Right lobe of liver (tissue), 6 donors: Measurements from ENCODE around the gene LHX8. TPM values are rescaled to one million over a fixed set of nuclear protein-coding genes. Genes with fewer than 3 reads are reported as not detected.

Experiments
- ATAC-seq, 4 donors: fragments of 200-7000 bp; cut with Tn5 transposase; one replicate each; pipeline ENCODE4 v1.9.1; 2020; ENCODE audit warnings: mild to moderate bottlenecking in 4 of 4, moderate library complexity in 4 of 4
- DNase-seq, 3 donors: peaks; one replicate each; pipeline ENCODE4 v3.0.0-alpha.2; 2020
- H3K27ac ChIP-seq, 3 donors: fragments of 200-600 bp; one replicate each; pipeline ENCODE4 v1.8.0; 2022
- H3K27me3 ChIP-seq, 2 donors: fragments of 200-600 bp; one replicate each; pipeline ENCODE4 v1.8.0; 2022
- H3K36me3 ChIP-seq, 4 donors: fragments of 200-600 bp; sonication (generic) in 1 of 4; one replicate each; pipeline versions ENCODE4 v1.5.1 to v1.8.0; 2017 to 2022; ENCODE audit warnings: control low read depth in 1 of 4
- H3K4me1 ChIP-seq, 4 donors: fragments of 200-600 bp; sonication (generic) in 1 of 4; one replicate each; pipeline versions ENCODE4 v1.5.1 to v1.8.0; 2017 to 2022; ENCODE audit warnings: control low read depth in 1 of 4
- H3K4me3 ChIP-seq, 3 donors: fragments of 200-600 bp; one replicate each; pipeline ENCODE4 v1.8.0; 2022
- H3K9me3 ChIP-seq, 4 donors: fragments of 200-600 bp; sonication (generic) in 1 of 4; one replicate each; pipeline versions ENCODE4 v1.5.1 to v1.8.0; 2017 to 2022; ENCODE audit warnings: control low read depth in 1 of 4
- POLR2A ChIP-seq: fragments of 450-650 bp; IDR thresholded peaks from one replicate; pipeline ENCODE4 v1.6.1; 2017; ENCODE audit warnings: antibody characterized with exemption, mild to moderate bottlenecking
- WGBS: methylation state at CpG from one replicate; pipeline ENCODE4 v1.1.6; 2018; ENCODE audit warnings: low coverage, low lambda C conversion rate; ENCODE audit not compliant: insufficient coverage; ENCODE audit errors: missing lambda C conversion rate; 5-methylcytosine and 5-hydroxymethylcytosine counted together
- intact Hi-C, 2 donors: fragments of 100-400 bp; cut with DNase I; formaldehyde crosslinking; loops; one replicate each; pipeline versions ENCODE4 v1.11.2 to v1.14.1; 2022
- total RNA-seq, 6 experiments: library from RNA; depleted of rRNA in 2 of 6; stranded (reverse); fragments of >200 nt in 2 of 6; fragmentation: NEBNext Ultra II Directional in 3 of 6; extraction: Animal tissue kit (Norgen Biotek cat#: 25700) in 3 of 6; gene quantifications; one replicate each; pipeline versions ENCODE4 v1.1.0 to v1.2.4, GENCODE V29; 2016 to 2023
- TF ChIP-seq, protein P1 (sequence below), 4 donors: fragments of 200-600 bp in 3 of 4; fragments of 450-650 bp in 1 of 4; IDR thresholded peaks; one replicate each; pipeline versions ENCODE4 v1.5.1 to v1.8.0; 2016 to 2022; ENCODE audit warnings: antibody characterized with exemption in 4 of 4, mild to moderate bottlenecking in 2 of 4
- donor health status: DM: no; HTN: yes; CAD: no.
- donor health status: DM: no; HTN: no; CAD: no.
- donor health status: DM: no; HTN: no; CAD: no.
- donor health status: DM: no; HTN: yes; CAD: no.
- donor health status: DM: no; HTN: yes; CAD: no.

LHX8 gene
- total RNA-seq, 6 experiments from 2014 or later, result not detected

DNA sequence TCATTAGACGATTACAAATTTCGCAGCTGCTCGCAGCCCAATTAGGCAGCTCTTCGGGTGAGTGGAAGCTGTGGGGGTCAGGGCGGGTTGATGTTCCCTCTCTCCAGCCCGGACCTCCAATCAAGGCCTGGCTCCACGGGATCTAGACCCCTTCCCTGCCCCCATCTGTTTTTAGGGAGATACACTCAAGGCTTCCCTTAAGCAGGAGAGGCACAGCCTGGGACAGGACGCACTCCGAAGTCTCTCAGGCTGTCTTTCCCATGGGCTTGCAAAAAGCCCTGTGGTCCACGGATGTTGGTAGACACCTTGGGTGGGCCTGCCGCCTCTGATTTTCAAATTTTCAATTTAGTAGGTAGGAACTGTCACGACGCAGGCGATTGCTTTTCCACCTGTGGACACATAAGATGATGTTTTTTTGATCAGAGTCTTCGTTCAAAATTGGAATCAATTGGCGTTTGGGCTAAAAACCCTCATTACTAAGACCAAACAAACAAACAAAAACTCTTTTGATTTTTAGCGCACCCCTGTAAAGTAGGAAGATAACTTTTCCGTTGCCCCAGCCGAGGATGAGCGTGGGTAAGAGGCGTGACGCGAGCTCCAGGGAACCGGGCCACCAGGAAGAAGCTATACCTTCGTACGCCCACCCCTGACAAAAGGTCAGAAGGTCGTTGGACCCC, 2.5 kb upstream of the LHX8 start:
- 5% methylated on average over 15 of the region's 27 CpGs for WGBS
- Histone ChIP-seq H3K27me3 (peaks cover 18 to 69% of the 10 kb centered on the region in 2 donors), H3K4me3 (no peak overlapping the region), H3K4me1 (peaks cover 0 to 19% (median 0%) of the 10 kb centered on the region in 4 donors), H3K36me3 (no peaks in the 10 kb centered on the region), H3K27ac (no peak overlapping the region), H3K9me3 (no peaks in the 10 kb centered on the region)
- ATAC-seq (no peak), DNase-seq (no peak)
- no peak for TF ChIP-seq POLR2A
- TF ChIP-seq, protein P1, sequence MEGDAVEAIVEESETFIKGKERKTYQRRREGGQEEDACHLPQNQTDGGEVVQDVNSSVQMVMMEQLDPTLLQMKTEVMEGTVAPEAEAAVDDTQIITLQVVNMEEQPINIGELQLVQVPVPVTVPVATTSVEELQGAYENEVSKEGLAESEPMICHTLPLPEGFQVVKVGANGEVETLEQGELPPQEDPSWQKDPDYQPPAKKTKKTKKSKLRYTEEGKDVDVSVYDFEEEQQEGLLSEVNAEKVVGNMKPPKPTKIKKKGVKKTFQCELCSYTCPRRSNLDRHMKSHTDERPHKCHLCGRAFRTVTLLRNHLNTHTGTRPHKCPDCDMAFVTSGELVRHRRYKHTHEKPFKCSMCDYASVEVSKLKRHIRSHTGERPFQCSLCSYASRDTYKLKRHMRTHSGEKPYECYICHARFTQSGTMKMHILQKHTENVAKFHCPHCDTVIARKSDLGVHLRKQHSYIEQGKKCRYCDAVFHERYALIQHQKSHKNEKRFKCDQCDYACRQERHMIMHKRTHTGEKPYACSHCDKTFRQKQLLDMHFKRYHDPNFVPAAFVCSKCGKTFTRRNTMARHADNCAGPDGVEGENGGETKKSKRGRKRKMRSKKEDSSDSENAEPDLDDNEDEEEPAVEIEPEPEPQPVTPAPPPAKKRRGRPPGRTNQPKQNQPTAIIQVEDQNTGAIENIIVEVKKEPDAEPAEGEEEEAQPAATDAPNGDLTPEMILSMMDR (IDR thresholded peaks at IDR 0.05), result no peak
- intact Hi-C loops, result no loop called here

GRCh38 chr1:75132242-75132811, 1.9 kb upstream of the LHX8 start:
- H3K9me3 ChIP-seq, result no peaks in the 10 kb centered on the region
- intact Hi-C loops, result no loop called here
- H3K27me3 ChIP-seq, result peaks cover 18 to 72% of the 10 kb centered on the region in 2 donors
- WGBS, result 8% methylated on average over 21 of the region's 23 CpGs
- DNase-seq, result no peak
- no peak overlapping the region for H3K27ac ChIP-seq
- no peak for TF ChIP-seq POLR2A
- TF ChIP-seq, protein P1 (IDR thresholded peaks at IDR 0.05), result no peak
- no peak for ATAC-seq
- peaks cover 0 to 19% (median 0%) of the 10 kb centered on the region in 4 donors for H3K4me1 ChIP-seq
- no peak overlapping the region for H3K4me3 ChIP-seq
- H3K36me3 ChIP-seq, result no peaks in the 10 kb centered on the region

GRCh38 chr1:75132812-75133619, 1.2 kb upstream of the LHX8 start:
- 11% methylated on average over 23 of the region's 23 CpGs for WGBS

More at GRCh38 chr1:75132812-75133619, 1.2 kb upstream of the LHX8 start:
- intact Hi-C loops, result no loop called here
- Histone ChIP-seq H3K4me1 (peaks cover 0 to 19% (median 0%) of the 10 kb centered on the region in 4 donors), H3K27me3 (peaks cover 18 to 68% of the 10 kb centered on the region in 2 donors), H3K27ac (no peak overlapping the region), H3K9me3 (no peaks in the 10 kb centered on the region), H3K36me3 (no peaks in the 10 kb centered on the region), H3K4me3 (no peak overlapping the region)
- ATAC-seq (no peak), DNase-seq (no peak)
- no peak for TF ChIP-seq POLR2A
- TF ChIP-seq, protein P1 (IDR thresholded peaks at IDR 0.05), result no peak
